Ectodermal cell (in vitro differentiated cells): ENCODE data around the gene MXRA7. TPM values are rescaled to one million over a fixed set of nuclear protein-coding genes. Genes with fewer than 3 reads are reported as not detected.

Experiments
- H3K27ac ChIP-seq: 2 replicates; pipeline ENCODE4 v1.7.0; 2013; ENCODE audit warnings: mild to moderate bottlenecking, low read depth, low read length; ENCODE audit not compliant: insufficient read depth, poor library complexity, severe bottlenecking
- H3K27me3 ChIP-seq: 2 replicates; pipeline ENCODE4 v1.7.0; 2013; ENCODE audit warnings: mild to moderate bottlenecking, low read length; ENCODE audit not compliant: insufficient read depth, control insufficient read depth, poor library complexity, severe bottlenecking
- H3K36me3 ChIP-seq: one replicate; pipeline ENCODE4 v1.7.0; 2013; ENCODE audit warnings: low read length; ENCODE audit not compliant: control insufficient read depth, insufficient read depth
- H3K4me1 ChIP-seq: one replicate; pipeline ENCODE4 v1.7.0; 2013; ENCODE audit warnings: low read length; ENCODE audit not compliant: control insufficient read depth, insufficient read depth
- H3K4me3 ChIP-seq: 2 replicates; pipeline ENCODE4 v1.7.0; 2013; ENCODE audit warnings: low read depth, low read length, control low read depth; ENCODE audit not compliant: insufficient read depth
- H3K9me3 ChIP-seq: 2 replicates; pipeline ENCODE4 v1.7.0; 2013; ENCODE audit warnings: mild to moderate bottlenecking, low read length, moderate library complexity; ENCODE audit not compliant: control insufficient read depth
- WGBS, 2 experiments: methylation state at CpG; one replicate each; pipeline ENCODE4 v1.1.7; 2013; ENCODE audit warnings: missing lambda C conversion rate in 2 of 2; 5-methylcytosine and 5-hydroxymethylcytosine counted together
- polyA plus RNA-seq, 4 experiments: library from polyadenylated mRNA; stranded (reverse); fragments of 50-300 nt; gene quantifications; one replicate each; pipeline ENCODE4 v1.2.3, GENCODE V29; 2013

MXRA7 gene, protein sequence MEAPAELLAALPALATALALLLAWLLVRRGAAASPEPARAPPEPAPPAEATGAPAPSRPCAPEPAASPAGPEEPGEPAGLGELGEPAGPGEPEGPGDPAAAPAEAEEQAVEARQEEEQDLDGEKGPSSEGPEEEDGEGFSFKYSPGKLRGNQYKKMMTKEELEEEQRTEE
- polyA plus RNA-seq (2013, experiment 1 of 4) = 26.4 TPM
- polyA plus RNA-seq (2013, experiment 2 of 4) = 34.2 TPM
- polyA plus RNA-seq (2013, experiment 3 of 4) = 33.5 TPM
- polyA plus RNA-seq (2013, experiment 4 of 4) = 34.8 TPM

DNA sequence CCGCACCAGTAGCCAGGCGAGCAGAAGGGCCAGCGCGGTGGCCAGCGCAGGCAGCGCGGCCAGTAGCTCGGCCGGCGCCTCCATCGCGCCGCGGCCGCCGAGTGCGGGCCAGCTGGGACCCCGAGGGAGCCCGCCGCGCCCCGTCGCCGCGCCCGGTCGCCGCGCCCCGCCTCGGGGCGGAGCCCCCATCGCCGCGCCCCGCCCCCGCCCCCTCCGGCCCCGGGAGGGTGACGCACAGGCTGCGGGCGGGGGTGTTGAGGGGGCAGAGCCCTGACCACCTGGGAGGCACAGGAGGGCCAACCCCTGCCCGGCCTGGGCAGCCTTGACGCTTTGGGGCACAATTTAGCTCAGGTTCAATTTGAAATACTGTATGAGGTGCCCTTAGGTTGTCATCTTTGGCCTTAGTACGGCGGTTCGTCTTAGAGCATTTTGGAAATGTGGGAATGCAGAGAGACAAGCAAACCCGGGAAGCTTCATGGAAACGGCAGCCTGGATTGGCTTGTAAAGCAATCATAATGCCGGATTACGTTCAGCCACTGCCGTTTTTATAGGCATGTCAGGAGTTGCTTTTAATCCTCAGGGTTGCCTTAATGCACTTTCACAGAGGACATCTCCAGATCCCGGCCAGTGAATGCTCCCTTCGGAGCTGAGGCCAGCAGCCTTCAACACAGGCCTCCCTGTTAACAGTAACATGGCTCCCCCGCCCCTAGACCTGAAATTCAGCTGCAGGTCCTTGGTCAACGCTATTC lies at the start of gene MXRA7:
TSS of gene MXRA7 (minus strand) at position 103 of the 749 bp plus-strand sequence. CDS start at position 84, 19 bp downstream.
- H3K27ac ChIP-seq = no peak within 1 kb of the TSS

DNA sequence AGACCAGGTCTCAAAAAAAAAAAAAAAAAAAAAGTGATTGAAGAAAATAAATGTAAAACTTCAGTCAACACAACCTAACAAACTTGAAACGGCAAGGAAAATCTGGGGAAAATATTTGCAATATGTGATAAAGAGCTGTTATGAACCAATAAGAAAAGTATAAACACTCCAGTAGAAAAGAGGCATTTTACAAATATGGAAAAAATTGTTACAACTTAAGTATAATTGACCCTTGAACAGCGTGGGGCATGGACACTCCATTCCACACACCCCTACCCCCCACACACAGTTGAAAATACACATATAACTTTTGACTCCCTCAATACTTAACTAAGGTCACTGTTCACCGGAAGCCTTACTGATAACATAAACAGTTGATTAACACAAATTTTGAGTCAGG lies 47.8 kb upstream of the MXRA7 start:
- H3K4me3 ChIP-seq = no peak overlapping the region
- peaks cover 3% of the 10 kb centered on the region for H3K36me3 ChIP-seq
- no peaks in the 10 kb centered on the region for H3K4me1 ChIP-seq
- no peaks in the 10 kb centered on the region for H3K9me3 ChIP-seq
- H3K27me3 ChIP-seq = no peaks in the 10 kb centered on the region
- 84 to 93% methylated on average over 2 to 3 of the region's 3 CpGs for WGBS, 2 experiments
- no peak overlapping the region for H3K27ac ChIP-seq

More for the DNA sequence above, at the start of gene MXRA7:
- no peaks in the 10 kb centered on the region for H3K9me3 ChIP-seq
- H3K4me1 ChIP-seq = peaks cover 26% of the 10 kb centered on the region
- 6 to 8% methylated on average over 55 to 56 of the region's 56 CpGs for WGBS, 2 experiments
- peaks cover 30% of the 10 kb centered on the region for H3K27me3 ChIP-seq
- H3K4me3 ChIP-seq = peak within 1 kb of the TSS; percentile 50
- no peaks in the 10 kb centered on the region for H3K36me3 ChIP-seq

DNA sequence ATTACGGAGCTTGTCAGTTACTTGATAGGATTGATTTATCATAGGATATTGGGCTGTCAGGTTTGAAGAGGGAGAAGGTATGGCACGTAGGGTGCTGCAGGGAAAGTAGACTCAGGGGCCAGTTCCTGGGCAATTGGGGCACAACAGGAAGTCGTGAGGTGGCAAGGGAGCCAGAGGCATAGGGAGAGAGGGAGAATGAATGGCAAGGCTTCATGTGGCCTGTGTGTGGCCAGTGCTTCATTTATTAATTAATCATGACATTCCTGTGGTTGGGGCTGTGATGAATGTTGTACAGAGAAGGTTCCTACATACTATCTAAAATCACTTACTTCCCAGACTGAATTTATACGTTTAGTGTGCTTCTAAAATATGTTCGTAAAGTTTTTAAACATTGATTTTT lies 46.5 kb upstream of the MXRA7 start:
- no peak overlapping the region for H3K4me3 ChIP-seq
- peaks cover 3% of the 10 kb centered on the region for H3K36me3 ChIP-seq
- no peak overlapping the region for H3K27ac ChIP-seq
- H3K27me3 ChIP-seq = no peaks in the 10 kb centered on the region
- WGBS, 2 experiments = 95 to 96% methylated on average over 5 of the region's 5 CpGs
- no peaks in the 10 kb centered on the region for H3K9me3 ChIP-seq
- H3K4me1 ChIP-seq = no peaks in the 10 kb centered on the region

DNA sequence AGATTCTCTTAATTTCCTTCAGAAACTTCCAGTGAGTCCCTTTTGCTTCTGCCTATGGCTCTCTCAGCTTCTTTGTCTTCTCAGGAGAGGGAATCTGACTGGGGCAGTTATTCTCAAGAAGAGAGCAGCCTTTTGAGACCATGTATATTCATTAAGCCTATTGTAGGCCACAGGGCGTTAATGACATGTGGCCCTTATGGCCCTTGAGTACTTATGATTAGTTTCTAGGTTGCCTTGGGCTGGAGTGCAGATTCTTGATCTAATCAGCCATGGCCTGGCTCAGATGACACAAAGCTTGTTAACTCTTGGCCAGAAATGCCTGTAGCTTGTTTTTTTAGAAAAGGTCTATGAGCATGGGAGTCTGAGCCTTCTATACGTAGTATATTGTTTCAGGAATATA lies 44.5 kb upstream of the MXRA7 start:
- Histone ChIP-seq H3K4me3 (no peak overlapping the region), H3K9me3 (no peaks in the 10 kb centered on the region), H3K27ac (no peak overlapping the region), H3K27me3 (no peaks in the 10 kb centered on the region), H3K36me3 (peaks cover 3% of the 10 kb centered on the region), H3K4me1 (no peaks in the 10 kb centered on the region)
- WGBS, 2 experiments = 89 to 97% methylated on average over 1 of the region's 2 CpGs

DNA sequence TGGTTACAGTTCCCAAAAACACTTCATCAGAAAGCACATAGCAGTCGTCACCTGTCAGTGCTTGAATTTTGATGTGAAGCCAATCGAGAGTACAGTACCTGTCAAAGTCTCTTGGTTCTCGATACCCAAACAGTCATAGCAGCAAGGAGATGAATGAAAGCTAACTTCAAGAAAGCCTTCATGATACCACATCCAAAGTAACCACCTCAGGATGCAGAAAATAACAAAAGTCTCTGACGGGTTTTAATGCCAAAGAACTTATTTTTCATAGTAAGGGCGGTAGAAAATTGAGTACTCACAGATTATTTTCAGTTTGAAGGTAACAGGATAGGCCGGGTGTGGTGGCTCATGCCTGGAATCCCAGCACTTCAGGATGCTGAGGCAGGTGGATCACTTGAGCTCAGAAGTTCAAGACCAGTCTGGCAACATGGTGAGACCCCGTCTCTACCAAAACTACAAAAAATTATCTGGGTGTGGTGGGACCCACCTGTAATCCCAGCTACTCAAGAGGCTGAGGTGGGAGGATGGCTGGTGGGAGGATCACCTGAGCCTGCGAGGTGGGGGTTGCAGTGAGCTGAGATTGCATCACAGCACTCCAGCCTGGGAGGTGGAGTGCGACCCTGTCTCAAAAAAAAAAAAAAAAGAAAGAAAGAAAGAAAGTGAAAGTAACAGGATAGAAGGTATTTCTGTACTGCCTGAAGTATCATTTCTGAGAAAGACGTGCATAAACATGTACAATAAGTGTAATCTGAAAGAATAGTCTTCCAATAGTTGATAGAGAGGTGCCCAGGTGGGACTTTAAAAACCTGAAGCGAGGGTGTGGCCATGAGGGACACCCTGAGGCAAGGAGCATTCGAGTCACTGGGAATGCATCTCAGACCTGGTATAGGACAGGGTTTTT lies 42.5 kb upstream of the MXRA7 start:
- no peaks in the 10 kb centered on the region for H3K27me3 ChIP-seq
- no peak overlapping the region for H3K4me3 ChIP-seq
- WGBS, 2 experiments = 93 to 95% methylated on average over 12 of the region's 12 CpGs
- H3K9me3 ChIP-seq = no peaks in the 10 kb centered on the region
- H3K4me1 ChIP-seq = no peaks in the 10 kb centered on the region
- peaks cover 3% of the 10 kb centered on the region for H3K36me3 ChIP-seq
- no peak overlapping the region for H3K27ac ChIP-seq

DNA sequence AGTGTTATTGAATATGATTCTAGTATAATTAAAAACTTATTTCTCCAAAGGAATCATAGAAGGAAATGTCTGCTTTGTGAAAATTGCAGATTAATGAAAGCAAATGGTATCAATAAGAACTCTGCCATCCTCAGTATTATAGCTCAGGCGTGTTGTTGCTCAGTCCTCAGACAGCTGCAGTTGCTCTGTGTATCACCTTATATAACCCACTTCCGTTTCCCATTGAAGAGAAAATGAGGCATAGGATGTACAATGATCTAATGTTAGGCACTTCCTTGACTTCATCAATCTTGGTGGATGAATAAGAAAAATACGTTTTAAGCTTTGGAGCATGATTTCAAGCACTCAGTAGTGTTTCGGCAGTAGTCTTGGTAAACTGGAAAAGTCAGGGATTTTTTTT lies 41.2 kb upstream of the MXRA7 start:
- Histone ChIP-seq H3K27ac (no peak overlapping the region), H3K4me1 (no peaks in the 10 kb centered on the region), H3K9me3 (no peaks in the 10 kb centered on the region), H3K36me3 (peaks cover 3% of the 10 kb centered on the region), H3K27me3 (no peaks in the 10 kb centered on the region), H3K4me3 (no peak overlapping the region)
- WGBS, 2 experiments = 95% methylated on average over 3 to 4 of the region's 4 CpGs

DNA sequence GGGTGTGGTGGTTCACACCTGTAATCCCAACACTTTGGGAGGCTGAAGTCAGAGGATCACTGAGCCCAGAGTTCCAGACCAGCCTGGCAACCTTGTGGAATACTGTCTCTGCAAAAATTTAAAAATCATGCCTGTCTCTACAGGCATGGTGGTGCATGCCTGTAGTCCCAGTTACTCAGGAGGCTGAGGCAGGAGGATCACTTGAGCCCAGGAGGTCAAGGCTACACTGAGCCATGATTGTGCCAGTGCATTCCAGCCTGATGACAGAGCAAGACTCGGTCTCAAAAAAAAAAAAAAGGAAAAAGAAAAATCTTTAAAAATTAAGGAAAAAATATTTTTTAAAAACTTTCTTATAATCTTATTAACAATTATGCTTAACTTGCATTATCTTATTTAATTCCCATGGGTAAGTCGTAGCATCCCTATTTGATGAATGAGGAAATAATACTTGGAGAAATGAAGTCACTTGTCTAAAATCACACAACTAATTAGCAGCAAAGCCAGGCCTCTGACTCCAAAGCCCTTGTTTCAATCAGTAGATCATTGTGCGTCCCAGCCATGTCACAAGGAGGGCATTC lies 40.7 kb upstream of the MXRA7 start:
- no peak overlapping the region for H3K27ac ChIP-seq
- WGBS, 2 experiments = 92 to 100% methylated on average over 1 to 2 of the region's 3 CpGs
- no peaks in the 10 kb centered on the region for H3K4me1 ChIP-seq
- H3K36me3 ChIP-seq = peaks cover 4% of the 10 kb centered on the region
- no peaks in the 10 kb centered on the region for H3K9me3 ChIP-seq
- no peak overlapping the region for H3K4me3 ChIP-seq
- no peaks in the 10 kb centered on the region for H3K27me3 ChIP-seq

DNA sequence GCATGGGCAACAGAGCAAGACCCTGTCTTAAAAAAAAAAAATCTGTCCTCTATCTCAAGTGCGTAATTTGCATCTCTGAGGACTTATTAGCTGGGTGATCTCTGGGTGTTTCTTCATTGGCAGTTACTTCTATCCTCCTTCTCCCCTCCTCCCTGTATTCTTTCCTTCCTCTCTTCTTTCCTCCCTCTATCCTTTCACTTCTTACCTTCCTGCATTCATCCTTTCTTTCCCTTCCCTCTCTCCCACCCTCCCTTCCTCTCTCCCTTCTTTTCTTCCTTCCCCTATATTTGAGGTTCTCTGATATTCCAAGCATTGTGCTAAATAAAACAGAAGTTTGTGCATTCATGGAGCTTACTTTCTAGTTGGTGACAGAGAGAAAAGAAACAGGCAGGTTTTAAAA lies 37.9 kb upstream of the MXRA7 start:
- WGBS, 2 experiments = 91 to 98% methylated on average over 1 of the region's 1 CpG
- Histone ChIP-seq H3K4me3 (no peak overlapping the region), H3K27ac (no peak overlapping the region), H3K9me3 (no peaks in the 10 kb centered on the region), H3K4me1 (no peaks in the 10 kb centered on the region), H3K36me3 (peaks cover 4% of the 10 kb centered on the region), H3K27me3 (no peaks in the 10 kb centered on the region)

DNA sequence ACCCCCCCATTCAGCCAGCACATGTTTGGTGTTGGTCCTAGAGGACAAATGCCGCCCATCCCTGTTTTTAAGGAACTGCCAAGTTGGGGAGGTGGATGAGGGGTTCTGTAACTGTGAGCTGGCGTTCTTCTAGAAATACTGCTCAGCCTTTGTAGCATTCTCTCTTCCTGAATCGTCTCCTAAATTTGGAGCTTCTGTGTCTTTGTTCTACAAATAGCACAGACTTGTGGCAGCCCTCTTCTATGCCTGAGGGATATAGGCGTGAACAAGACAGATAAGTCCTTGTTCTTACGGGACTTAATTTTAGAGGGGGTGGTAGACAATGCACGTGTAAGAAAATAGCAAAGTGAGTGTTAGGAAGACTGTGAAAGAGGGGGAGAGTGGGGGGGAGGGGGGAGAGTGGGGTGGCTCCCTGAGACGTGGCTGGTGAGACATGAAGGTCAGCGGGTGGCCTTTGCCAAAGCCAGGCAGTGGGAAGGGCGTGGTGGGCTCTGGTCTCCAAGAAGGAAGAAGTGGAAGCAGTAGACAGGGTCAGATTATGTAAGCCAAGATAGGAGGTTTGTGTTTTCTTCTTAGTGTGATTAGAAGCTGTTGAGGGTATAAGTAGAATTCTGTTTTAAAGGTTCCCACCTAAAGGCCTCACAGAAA lies 37.1 kb upstream of the MXRA7 start:
- no peaks in the 10 kb centered on the region for H3K9me3 ChIP-seq
- no peaks in the 10 kb centered on the region for H3K27me3 ChIP-seq
- no peaks in the 10 kb centered on the region for H3K4me1 ChIP-seq
- WGBS, 2 experiments = 92% methylated on average over 9 of the region's 9 CpGs
- no peak overlapping the region for H3K27ac ChIP-seq
- H3K36me3 ChIP-seq = peaks cover 4% of the 10 kb centered on the region
- no peak overlapping the region for H3K4me3 ChIP-seq
